Mammary epithelial cell (primary cell): ENCODE measurements around the gene AKR7A3.

Experiments
- EZH2 ChIP-seq: IDR thresholded peaks from 2 replicates; pipeline ENCODE4 v1.6.1; 2012; ENCODE audit warnings: low read length, inconsistent platforms, borderline replicate concordance
- TF ChIP-seq, protein P1 (sequence below), 2 donors: IDR thresholded peaks in 1 of 2; conservative IDR thresholded peaks in 1 of 2; 2 replicates each; pipeline ENCODE4 v1.5.1; 2011 to 2012; ENCODE audit warnings: inconsistent platforms in 2 of 2, low read length in 2 of 2, mild to moderate bottlenecking in 2 of 2, control low read depth in 1 of 2, low read depth in 1 of 2; ENCODE audit not compliant: insufficient read depth in 1 of 2; ENCODE audit errors: extremely low read depth in 1 of 2

GRCh38 chr1:19310720-19311502 lies 22.3 kb upstream of the AKR7A3 start:
- TF ChIP-seq, protein P1, sequence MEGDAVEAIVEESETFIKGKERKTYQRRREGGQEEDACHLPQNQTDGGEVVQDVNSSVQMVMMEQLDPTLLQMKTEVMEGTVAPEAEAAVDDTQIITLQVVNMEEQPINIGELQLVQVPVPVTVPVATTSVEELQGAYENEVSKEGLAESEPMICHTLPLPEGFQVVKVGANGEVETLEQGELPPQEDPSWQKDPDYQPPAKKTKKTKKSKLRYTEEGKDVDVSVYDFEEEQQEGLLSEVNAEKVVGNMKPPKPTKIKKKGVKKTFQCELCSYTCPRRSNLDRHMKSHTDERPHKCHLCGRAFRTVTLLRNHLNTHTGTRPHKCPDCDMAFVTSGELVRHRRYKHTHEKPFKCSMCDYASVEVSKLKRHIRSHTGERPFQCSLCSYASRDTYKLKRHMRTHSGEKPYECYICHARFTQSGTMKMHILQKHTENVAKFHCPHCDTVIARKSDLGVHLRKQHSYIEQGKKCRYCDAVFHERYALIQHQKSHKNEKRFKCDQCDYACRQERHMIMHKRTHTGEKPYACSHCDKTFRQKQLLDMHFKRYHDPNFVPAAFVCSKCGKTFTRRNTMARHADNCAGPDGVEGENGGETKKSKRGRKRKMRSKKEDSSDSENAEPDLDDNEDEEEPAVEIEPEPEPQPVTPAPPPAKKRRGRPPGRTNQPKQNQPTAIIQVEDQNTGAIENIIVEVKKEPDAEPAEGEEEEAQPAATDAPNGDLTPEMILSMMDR (conservative IDR thresholded peaks at IDR 0.05 in 1 of 2, IDR thresholded peaks at IDR 0.05 in 1 of 2; ENCODE audit: extremely low read depth in 1 of 2, insufficient read depth in 1 of 2, low read depth in 1 of 2, low read length in 2 of 2), result no peak
- TF ChIP-seq EZH2, result no peak
